Cardiac muscle cell (in vitro differentiated cells and primary cell): Measurements from ENCODE around the gene IL17RE. TPM values are rescaled to one million over a fixed set of nuclear protein-coding genes. Genes with fewer than 3 reads are reported as not detected.
"Not testable (repeated sequence)": the region's sequence is repeated elsewhere in the genome, so short reads cannot be mapped to it uniquely, and the experiment has no call there.

Experiments used
- DNase-seq, 2 donors: peaks; one replicate each; pipeline versions ENCODE4 v3.0.0 to v3.0.0-alpha.2; 2010 to 2017; ENCODE audit warnings: low read depth in 1 of 2, low spot score in 1 of 2
- H3K27ac ChIP-seq: fragments of 200-600 bp; sonication (generic); 2 replicates; pipeline ENCODE4 v1.5.1; 2016
- H3K27me3 ChIP-seq: fragments of 200-600 bp; sonication (generic); 2 replicates; pipeline ENCODE4 v1.6.0; 2016; ENCODE audit warnings: control low read depth
- H3K36me3 ChIP-seq: fragments of 200-600 bp; sonication (generic); 2 replicates; pipeline ENCODE4 v1.5.1; 2016; ENCODE audit warnings: control low read depth
- H3K4me1 ChIP-seq: fragments of 200-600 bp; sonication (generic); 2 replicates; pipeline ENCODE4 v1.8.1; 2017; ENCODE audit warnings: low read depth, mild to moderate bottlenecking, mixed run types
- H3K4me3 ChIP-seq: fragments of 200-600 bp; sonication (generic); 2 replicates; pipeline ENCODE4 v1.5.1; 2016; ENCODE audit warnings: mild to moderate bottlenecking
- H3K9me3 ChIP-seq: fragments of 200-600 bp; sonication (generic); 2 replicates; pipeline ENCODE4 v1.5.1; 2017; ENCODE audit warnings: low read depth, mild to moderate bottlenecking, control low read depth
- CTCF ChIP-seq: IDR thresholded peaks from 2 replicates; pipeline ENCODE4 v1.5.1; 2012; ENCODE audit warnings: low read depth, mild to moderate bottlenecking, low read length
- polyA plus RNA-seq: library from polyadenylated mRNA; unstranded; fragments of >200 nt; fragmentation: Nextera tagmentation; extraction: Ambion mirVana; gene quantifications from 2 replicates; pipeline ENCODE4 v1.2.1, GENCODE V29; 2016
- total RNA-seq: library from RNA; depleted of rRNA; stranded (reverse); fragments of >200 nt; gene quantifications from 2 replicates; pipeline ENCODE4 v1.2.3, GENCODE V29; 2016

IL17RE gene
- total and polyA plus RNA-seq, 2 experiments from 2014 or later: 1.2 to 1.3 TPM

GRCh38 chr3:9898467-9899241 lies 4.0 kb upstream of the IL17RE start:
- Histone ChIP-seq H3K4me3 (no peak overlapping the region), H3K9me3 (no peaks in the 10 kb centered on the region), H3K4me1 (peaks cover 4% of the 10 kb centered on the region), H3K27me3 (no peaks in the 10 kb centered on the region), H3K27ac (peak overlapping the region; percentile 21), H3K36me3 (no peaks in the 10 kb centered on the region)
- TF ChIP-seq CTCF: no peak
- DNase-seq: peak in 1 of 2 donors; percentile 31

- Histone ChIP-seq H3K36me3 (no peaks in the 10 kb centered on the region), H3K27me3 (no peaks in the 10 kb centered on the region), H3K4me3 (no peak overlapping the region), H3K27ac (no peak overlapping the region), H3K9me3 (no peaks in the 10 kb centered on the region), H3K4me1 (peaks cover 4% of the 10 kb centered on the region)
- no peak for TF ChIP-seq CTCF
- DNase-seq: no peak
These were observed 3.3 kb upstream of the IL17RE start for GRCh38 chr3:9899289-9899791.

GRCh38 chr3:9900965-9901415 lies 1.7 kb upstream of the IL17RE start:
- H3K4me1 ChIP-seq, DNase-seq, H3K9me3 ChIP-seq, H3K27ac ChIP-seq, H3K36me3 ChIP-seq, H3K4me3 ChIP-seq, H3K27me3 ChIP-seq: not testable (repeated sequence)

GRCh38 chr3:9901967-9902366 lies 681 bp upstream of the IL17RE start:
- Histone ChIP-seq H3K27ac (no peak overlapping the region), H3K4me1 (peaks cover 4% of the 10 kb centered on the region), H3K9me3 (no peaks in the 10 kb centered on the region), H3K36me3 (no peaks in the 10 kb centered on the region), H3K27me3 (no peaks in the 10 kb centered on the region), H3K4me3 (no peak overlapping the region)
- TF ChIP-seq CTCF: no peak
- DNase-seq: no peak

- Histone ChIP-seq H3K4me1 (no peaks in the 10 kb centered on the region), H3K27me3 (no peaks in the 10 kb centered on the region), H3K4me3 (no peak overlapping the region), H3K9me3 (no peaks in the 10 kb centered on the region), H3K36me3 (no peaks in the 10 kb centered on the region), H3K27ac (no peak overlapping the region)
- no peak for TF ChIP-seq CTCF
- DNase-seq: peak in 1 of 2 donors; percentile 33
These were observed 583 bp downstream of the IL17RE start for GRCh38 chr3:9903238-9903624.

- no peak for TF ChIP-seq CTCF
- Histone ChIP-seq H3K4me1 (no peaks in the 10 kb centered on the region), H3K27me3 (no peaks in the 10 kb centered on the region), H3K4me3 (no peak overlapping the region), H3K9me3 (no peaks in the 10 kb centered on the region), H3K36me3 (no peaks in the 10 kb centered on the region), H3K27ac (no peak overlapping the region)
- DNase-seq: no peak
These were observed 1.3 kb downstream of the IL17RE start for GRCh38 chr3:9903904-9904303.
